Superior temporal gyrus (tissue), 1 donor: ENCODE data around the gene PARD3B.
A peak's percentile ranks its signal among the peaks of the same experiment; 100 is the strongest.

Source experiments
- DNase-seq: peaks from one replicate; pipeline ENCODE4 v3.0.0-alpha.2; 2016; ENCODE audit errors: extremely low spot score

The PARD3B gene

GRCh38 chr2:205390866-205391265 lies 845.6 kb downstream of the PARD3B start:
- no peak for DNase-seq

- no peak for DNase-seq
Observed at GRCh38 chr2:205401511-205401910, 856.2 kb downstream of the PARD3B start.

GRCh38 chr2:205402011-205402410 lies 856.7 kb downstream of the PARD3B start:
- DNase-seq = no peak

- DNase-seq = no peak
Observed at GRCh38 chr2:205403244-205403825, 858.1 kb downstream of the PARD3B start.

GRCh38 chr2:205405194-205405593 lies 859.9 kb downstream of the PARD3B start:
- no peak for DNase-seq

GRCh38 chr2:205405752-205406151 lies 860.5 kb downstream of the PARD3B start:
- DNase-seq = no peak

GRCh38 chr2:205407984-205408383 lies 862.7 kb downstream of the PARD3B start:
- DNase-seq = peak; percentile 25

- DNase-seq = no peak
Observed at GRCh38 chr2:205408696-205409095, 863.4 kb downstream of the PARD3B start.

GRCh38 chr2:205409411-205409810 lies 864.1 kb downstream of the PARD3B start:
- DNase-seq = no peak

GRCh38 chr2:205411558-205411957 lies 866.3 kb downstream of the PARD3B start:
- DNase-seq = peak; percentile 45

GRCh38 chr2:205424326-205424725 lies 879.1 kb downstream of the PARD3B start:
- no peak for DNase-seq

- DNase-seq = no peak
Observed at GRCh38 chr2:205425102-205425501, 879.8 kb downstream of the PARD3B start.

- DNase-seq = no peak
Observed at GRCh38 chr2:205427112-205427511, 881.8 kb downstream of the PARD3B start.

- DNase-seq = no peak
Observed at GRCh38 chr2:205428811-205429210, 883.5 kb downstream of the PARD3B start.

GRCh38 chr2:205435970-205436369 lies 890.7 kb downstream of the PARD3B start:
- DNase-seq = no peak

GRCh38 chr2:205438241-205438640 lies 893.0 kb downstream of the PARD3B start:
- no peak for DNase-seq

GRCh38 chr2:205439621-205440020 lies 894.3 kb downstream of the PARD3B start:
- no peak for DNase-seq

- no peak for DNase-seq
Observed at GRCh38 chr2:205441524-205441923, 896.2 kb downstream of the PARD3B start.

GRCh38 chr2:205448189-205448588 lies 902.9 kb downstream of the PARD3B start:
- DNase-seq = no peak

- no peak for DNase-seq
Observed at GRCh38 chr2:205451901-205452512, 906.7 kb downstream of the PARD3B start.

GRCh38 chr2:205453202-205453601 lies 907.9 kb downstream of the PARD3B start:
- DNase-seq = no peak

- DNase-seq = no peak
Observed at GRCh38 chr2:205456682-205457081, 911.4 kb downstream of the PARD3B start.

- no peak for DNase-seq
Observed at GRCh38 chr2:205460217-205460616, 914.9 kb downstream of the PARD3B start.

GRCh38 chr2:205461169-205461568 lies 915.9 kb downstream of the PARD3B start:
- no peak for DNase-seq
